ENCODE data around the gene SPOCK1.

DNA sequence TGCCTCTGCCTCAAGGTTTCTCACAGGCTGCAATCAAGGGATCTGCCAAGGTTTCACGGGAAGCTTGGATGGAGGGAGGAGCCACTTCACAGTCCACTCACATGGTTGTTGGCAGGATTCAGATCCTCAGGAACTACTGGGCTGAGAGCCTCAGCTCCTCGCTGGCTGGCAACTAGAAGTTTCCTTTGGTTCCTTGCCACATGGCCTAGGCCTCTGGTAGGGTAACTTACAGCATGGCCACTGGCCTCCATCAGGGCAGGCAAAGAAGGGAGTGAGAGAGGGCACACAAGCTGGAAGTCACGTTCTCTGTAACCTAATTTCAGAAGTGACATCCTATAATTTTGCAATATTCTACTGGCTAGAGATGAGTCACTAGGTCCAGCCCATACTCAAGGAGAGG is 32.2 kb downstream of the SPOCK1 start:
- no peak for TF ChIP-seq CTCF (IDR thresholded peaks at IDR 0.05; ENCODE audit: poor library complexity)
- TF ChIP-seq EZH2phosphoT487 (IDR thresholded peaks at IDR 0.05; ENCODE audit: low read depth, severe bottlenecking, unreplicated experiment) = no peak
- TF ChIP-seq EZH2 (IDR thresholded peaks at IDR 0.05; ENCODE audit: borderline replicate concordance) = no peak

Data from hepatocyte (in vitro differentiated cells).